Lower leg skin (tissue), 3 donors: Measurements from ENCODE around the gene DSTN.

ENCODE experiments used
- POLR2A ChIP-seq, 2 donors: fragments of 450-650 bp; IDR thresholded peaks; one replicate each; pipeline ENCODE4 v1.6.1; 2016 to 2017; ENCODE audit warnings: antibody characterized with exemption in 2 of 2, mild to moderate bottlenecking in 1 of 2, moderate library complexity in 1 of 2
- TF ChIP-seq, protein P1 (sequence below), 3 donors: fragments of 450-650 bp; IDR thresholded peaks; one replicate each; pipeline ENCODE4 v1.5.1; 2016; ENCODE audit warnings: antibody characterized with exemption in 3 of 3, mild to moderate bottlenecking in 3 of 3, moderate library complexity in 2 of 3

DNA sequence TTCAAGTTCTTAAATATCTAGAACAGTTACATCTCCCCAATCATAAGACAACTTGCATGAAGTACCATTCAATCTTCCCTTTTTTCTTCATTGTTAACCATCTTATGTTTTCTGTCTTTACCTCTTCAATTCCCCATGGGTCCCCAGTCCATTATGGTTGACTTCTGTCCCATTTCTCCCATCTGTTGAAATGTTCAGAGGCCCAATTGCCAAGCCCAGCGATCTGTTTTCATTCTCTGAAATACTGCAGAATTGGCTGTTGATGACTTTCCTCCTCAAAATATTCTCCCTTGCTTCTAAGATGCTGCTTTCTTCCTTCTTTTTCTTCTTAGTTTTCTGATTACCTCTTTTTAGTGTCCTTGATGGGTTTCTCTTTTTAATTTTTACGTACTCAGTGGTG, 26.0 kb downstream of the DSTN start:
- TF ChIP-seq, protein P1, sequence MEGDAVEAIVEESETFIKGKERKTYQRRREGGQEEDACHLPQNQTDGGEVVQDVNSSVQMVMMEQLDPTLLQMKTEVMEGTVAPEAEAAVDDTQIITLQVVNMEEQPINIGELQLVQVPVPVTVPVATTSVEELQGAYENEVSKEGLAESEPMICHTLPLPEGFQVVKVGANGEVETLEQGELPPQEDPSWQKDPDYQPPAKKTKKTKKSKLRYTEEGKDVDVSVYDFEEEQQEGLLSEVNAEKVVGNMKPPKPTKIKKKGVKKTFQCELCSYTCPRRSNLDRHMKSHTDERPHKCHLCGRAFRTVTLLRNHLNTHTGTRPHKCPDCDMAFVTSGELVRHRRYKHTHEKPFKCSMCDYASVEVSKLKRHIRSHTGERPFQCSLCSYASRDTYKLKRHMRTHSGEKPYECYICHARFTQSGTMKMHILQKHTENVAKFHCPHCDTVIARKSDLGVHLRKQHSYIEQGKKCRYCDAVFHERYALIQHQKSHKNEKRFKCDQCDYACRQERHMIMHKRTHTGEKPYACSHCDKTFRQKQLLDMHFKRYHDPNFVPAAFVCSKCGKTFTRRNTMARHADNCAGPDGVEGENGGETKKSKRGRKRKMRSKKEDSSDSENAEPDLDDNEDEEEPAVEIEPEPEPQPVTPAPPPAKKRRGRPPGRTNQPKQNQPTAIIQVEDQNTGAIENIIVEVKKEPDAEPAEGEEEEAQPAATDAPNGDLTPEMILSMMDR (IDR thresholded peaks at IDR 0.05), result no peak
- no peak for TF ChIP-seq POLR2A (IDR thresholded peaks at IDR 0.05)
